Activated CD8-positive, alpha-beta T cell treated with anti-CD3 and anti-CD28 coated beads, Interleukin-2, amount 10 ng/mL, durations not matched to agents 7 days and 5 days (primary cell): ENCODE measurements around the gene TMED4. TPM values are rescaled to one million over a fixed set of nuclear protein-coding genes. Genes with fewer than 3 reads are reported as not detected.

Experiments
- ATAC-seq: fragments of 150-1000 bp; cut with Tn5 transposase; one replicate; pipeline ENCODE4 v1.10.0; 2021; ENCODE audit warnings: moderate library complexity
- CTCF ChIA-PET: fragments of 350-600 bp; sonication (Branson Sonifier 250); formaldehyde crosslinking; loops from one replicate; lab custom pipeline; 2021; ENCODE audit warnings: antibody characterized with exemption; lab: Charles Lee
- POLR2A ChIA-PET: fragments of 350-600 bp; sonication (Branson Sonifier 250); formaldehyde crosslinking; loops from one replicate; lab custom pipeline; 2021; ENCODE audit warnings: antibody characterized with exemption; lab: Charles Lee
- DNase-seq: peaks from one replicate; pipeline ENCODE4 v3.0.0-alpha.2; 2020
- H3K27ac Mint-ChIP-seq: one replicate; pipeline ENCODE4 v1.8.0; 2021; ENCODE audit warnings: mild to moderate bottlenecking, mixed read lengths
- H3K27me3 Mint-ChIP-seq: one replicate; pipeline ENCODE4 v1.8.0; 2021; ENCODE audit warnings: low read depth, mixed read lengths
- H3K36me3 Mint-ChIP-seq: one replicate; pipeline ENCODE4 v1.8.0; 2021; ENCODE audit warnings: low read depth, mixed read lengths
- H3K4me1 Mint-ChIP-seq: one replicate; pipeline ENCODE4 v1.8.0; 2021; ENCODE audit warnings: low read depth, mixed read lengths
- H3K4me3 Mint-ChIP-seq: one replicate; pipeline ENCODE4 v1.8.0; 2021; ENCODE audit warnings: mild to moderate bottlenecking, mixed read lengths
- H3K9me3 Mint-ChIP-seq: one replicate; pipeline ENCODE4 v1.8.0; 2022; ENCODE audit warnings: mixed read lengths; ENCODE audit not compliant: insufficient read depth
- total RNA-seq, 2 experiments: library from RNA; stranded (reverse); gene quantifications; one replicate each; pipeline ENCODE4 v1.2.3, GENCODE V29; 2021

TMED4 gene
- total RNA-seq, 2 experiments from 2014 or later: 63.8 to 65.9 TPM

DNA sequence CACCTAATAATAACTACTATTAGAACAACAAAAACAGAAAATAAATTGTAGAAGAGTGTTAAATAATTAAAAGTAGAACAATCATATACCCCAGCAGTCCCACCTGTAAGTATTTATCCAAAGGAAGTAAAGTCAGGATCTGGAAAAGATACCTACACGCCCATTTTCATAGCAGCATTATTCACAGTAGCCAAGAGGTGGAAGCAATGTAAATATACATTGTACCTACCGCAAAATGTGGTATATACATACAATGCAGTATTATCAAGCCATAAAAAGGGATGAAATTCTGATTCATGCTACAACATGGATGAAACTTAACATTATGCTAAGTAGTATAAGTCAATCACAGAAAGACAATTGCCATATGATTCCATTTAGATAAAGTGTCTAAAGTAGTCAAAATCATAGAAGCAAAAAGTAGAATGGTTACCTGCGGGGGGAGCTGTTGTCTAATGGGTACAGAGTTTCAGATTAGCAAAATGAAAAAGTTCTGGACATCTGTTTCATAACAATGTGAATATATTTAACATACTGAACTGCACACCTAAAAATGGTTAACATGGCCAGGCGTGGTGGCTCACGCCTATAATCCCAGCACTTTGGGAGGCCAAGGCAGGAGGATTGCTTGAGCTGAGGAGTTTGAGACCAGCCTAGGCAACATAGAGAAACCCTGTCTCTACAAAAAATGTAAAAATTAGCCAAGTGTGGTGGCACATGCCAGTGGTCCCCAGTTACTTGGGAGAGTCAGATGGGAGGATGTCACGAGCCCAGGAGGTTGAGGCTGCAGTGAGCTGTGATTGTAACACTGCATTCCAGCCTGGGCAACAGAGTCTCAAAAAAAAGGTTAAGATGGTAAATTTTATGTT, 6.0 kb upstream of the TMED4 start:
- CTCF ChIA-PET: interaction anchor here (0.7 to 1.3 kb wide), 16 partner anchors 10 to 269 kb away, joined by 3 to 7 read pairs (median 3); partner anchors contain the start of genes H2AZ2 and OGDH
- no peaks in the 10 kb centered on the region for H3K9me3 Mint-ChIP-seq
- peaks cover 8% of the 10 kb centered on the region for H3K4me1 Mint-ChIP-seq
- DNase-seq (peak; percentile 81), ATAC-seq (peak; percentile 78)
- H3K27me3 Mint-ChIP-seq: peaks cover 3% of the 10 kb centered on the region
- POLR2A ChIA-PET: no interaction called here
- H3K27ac Mint-ChIP-seq: peak overlapping the region; percentile 39
- no peaks in the 10 kb centered on the region for H3K36me3 Mint-ChIP-seq
- no peak overlapping the region for H3K4me3 Mint-ChIP-seq

- ChIA-PET POLR2A (interaction anchor here (0.6 to 3.3 kb wide), 13 partner anchors 8 to 397 kb away, joined by 3 to 31 read pairs (median 4); partner anchors contain the start of genes DDX56, H2AZ2, OGDH and PURB), CTCF (interaction anchor here (1.3 kb wide), 1 partner anchor 266 kb away, joined by 3 read pairs; no protein-coding TSS in a partner anchor)
- Mint-ChIP-seq H3K27ac (peak overlapping the region; percentile 91), H3K36me3 (peaks cover 30% of the 10 kb centered on the region), H3K9me3 (no peaks in the 10 kb centered on the region), H3K4me3 (peak overlapping the region; percentile 93), H3K4me1 (peaks cover 43% of the 10 kb centered on the region), H3K27me3 (peaks cover 3% of the 10 kb centered on the region)
- DNase-seq (no peak), ATAC-seq (no peak)
Measured at GRCh38 chr7:44583146-44583865, 1.3 kb upstream of the TMED4 start.

GRCh38 chr7:44580945-44581878, 819 bp downstream of the TMED4 start:
- Mint-ChIP-seq H3K27me3 (peaks cover 3% of the 10 kb centered on the region), H3K9me3 (no peaks in the 10 kb centered on the region), H3K4me1 (peaks cover 39% of the 10 kb centered on the region), H3K36me3 (peaks cover 36% of the 10 kb centered on the region), H3K27ac (peak overlapping the region; percentile 91), H3K4me3 (peak overlapping the region; percentile 93)
- ATAC-seq (peak; percentile 45), DNase-seq (peak; percentile 71)
- POLR2A ChIA-PET: interaction anchor here (0.6 to 3.3 kb wide), 12 partner anchors 8 to 375 kb away, joined by 3 to 31 read pairs (median 12); partner anchors contain the start of genes DDX56, H2AZ2, OGDH and PURB
- CTCF ChIA-PET: interaction anchor here (0.8 to 3.1 kb wide), 6 partner anchors 9 to 341 kb away, joined by 3 to 12 read pairs (median 4); no protein-coding TSS in a partner anchor

GRCh38 chr7:44576228-44576627, 5.8 kb downstream of the TMED4 start:
- H3K36me3 Mint-ChIP-seq: peaks cover 72% of the 10 kb centered on the region
- ChIA-PET CTCF (interaction anchor here (1.0 to 5.4 kb wide), 2 partner anchors 11 to 86 kb away, joined by 4 to 50 read pairs; partner anchors contain the start of gene NUDCD3), POLR2A (no interaction called here)

DNA sequence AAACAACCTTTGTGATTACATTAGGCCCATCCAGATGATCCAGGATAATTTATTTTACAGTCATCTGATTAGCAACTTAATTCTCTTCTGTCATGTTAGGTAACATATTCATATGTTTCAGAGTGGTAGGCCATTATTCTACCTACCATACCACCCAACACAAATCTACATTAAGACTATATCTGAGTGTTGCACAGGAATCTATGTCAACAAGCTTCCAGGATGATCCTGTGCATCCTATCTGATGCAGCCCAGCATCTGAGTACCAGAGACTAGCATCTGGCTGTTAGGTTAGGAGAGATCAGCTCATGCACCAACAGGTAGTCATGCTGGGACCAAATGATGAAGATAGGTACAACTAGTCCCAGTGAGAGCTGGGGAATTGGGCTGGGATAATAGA, 7.0 kb downstream of the TMED4 start:
- H3K36me3 Mint-ChIP-seq: peaks cover 72% of the 10 kb centered on the region
- H3K4me3 Mint-ChIP-seq: peak overlapping the region; percentile 99
- CTCF ChIA-PET: interaction anchor here (1.6 to 5.4 kb wide), 2 partner anchors 10 to 108 kb away, joined by 4 to 50 read pairs; no protein-coding TSS in a partner anchor
- H3K27ac Mint-ChIP-seq: peak overlapping the region; percentile 96
- no peaks in the 10 kb centered on the region for H3K9me3 Mint-ChIP-seq
- POLR2A ChIA-PET: interaction anchor here (0.7 to 2.0 kb wide), 3 partner anchors 223 to 524 kb away, joined by 3 to 7 read pairs (median 4); no protein-coding TSS in a partner anchor
- ATAC-seq (no peak), DNase-seq (no peak)
- H3K4me1 Mint-ChIP-seq: peaks cover 47% of the 10 kb centered on the region
- H3K27me3 Mint-ChIP-seq: no peaks in the 10 kb centered on the region

More at GRCh38 chr7:44576228-44576627, 5.8 kb downstream of the TMED4 start:
- DNase-seq (no peak), ATAC-seq (no peak)
- Mint-ChIP-seq H3K4me3 (no peak overlapping the region), H3K4me1 (peaks cover 59% of the 10 kb centered on the region), H3K27me3 (no peaks in the 10 kb centered on the region), H3K27ac (peak overlapping the region; percentile 72), H3K9me3 (no peaks in the 10 kb centered on the region)

DNA sequence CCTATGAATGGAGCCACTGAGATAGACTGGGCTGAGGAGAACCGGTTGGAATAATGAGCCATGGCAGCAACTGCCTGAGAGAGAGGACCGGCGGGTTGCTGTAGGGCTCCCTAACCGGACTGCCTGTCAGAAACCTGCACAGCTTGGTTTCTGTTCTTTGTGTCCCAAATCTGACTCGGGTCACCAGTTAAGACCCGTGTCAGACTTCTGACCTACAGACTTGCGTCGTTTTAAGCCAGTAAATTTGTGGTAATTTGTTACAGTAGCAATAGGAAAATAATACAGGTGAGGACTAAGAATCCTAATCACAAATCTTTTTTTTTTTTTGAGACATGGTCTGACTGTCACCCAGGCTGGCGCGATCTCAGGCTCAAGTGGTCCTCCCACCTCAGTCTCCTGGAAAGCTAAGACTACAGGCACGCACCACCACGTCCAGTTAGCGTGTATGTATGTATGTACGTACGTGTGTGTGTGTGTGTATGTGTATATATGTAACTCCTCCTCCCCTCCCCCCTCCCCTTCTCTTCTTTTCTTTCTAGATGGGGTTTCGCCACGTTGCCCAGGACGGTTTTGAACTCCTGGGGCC, 7.7 kb downstream of the TMED4 start:
- Mint-ChIP-seq H3K27me3 (no peaks in the 10 kb centered on the region), H3K27ac (peak overlapping the region; percentile 96), H3K4me1 (peaks cover 44% of the 10 kb centered on the region), H3K36me3 (peaks cover 72% of the 10 kb centered on the region), H3K4me3 (peak overlapping the region; percentile 99), H3K9me3 (no peaks in the 10 kb centered on the region)
- ATAC-seq: no peak
- ChIA-PET POLR2A (interaction anchor here (0.6 to 3.1 kb wide), 12 partner anchors 8 to 525 kb away, joined by 3 to 27 read pairs (median 4); partner anchors contain the start of genes OGDH, PURB and TMED4), CTCF (interaction anchor here (1.6 to 5.4 kb wide), 2 partner anchors 9 to 108 kb away, joined by 4 to 50 read pairs; no protein-coding TSS in a partner anchor)
- DNase-seq: no peak

- POLR2A ChIA-PET: interaction anchor here (0.6 to 3.1 kb wide), 16 partner anchors 8 to 506 kb away, joined by 3 to 27 read pairs (median 4); partner anchors contain the start of genes H2AZ2, OGDH, PURB and TMED4
- peak; percentile 95 for ATAC-seq
- H3K27me3 Mint-ChIP-seq: no peaks in the 10 kb centered on the region
- peaks cover 72% of the 10 kb centered on the region for H3K36me3 Mint-ChIP-seq
- H3K4me3 Mint-ChIP-seq: peak within 1 kb of the TSS; percentile 99
- peak; percentile 96 for DNase-seq
- CTCF ChIA-PET: interaction anchor here (1.6 to 5.4 kb wide), 3 partner anchors 9 to 333 kb away, joined by 4 to 50 read pairs (median 11); no protein-coding TSS in a partner anchor
- H3K4me1 Mint-ChIP-seq: peaks cover 38% of the 10 kb centered on the region
- H3K27ac Mint-ChIP-seq: peak within 1 kb of the TSS; percentile 96
- H3K9me3 Mint-ChIP-seq: no peaks in the 10 kb centered on the region
Measured at GRCh38 chr7:44573464-44574286, 8.4 kb downstream of the TMED4 start, which contains the start of gene DDX56. Gene DDX56 (minus strand): TSS chr7:44573908. CDS start chr7:44573895, 13 bp downstream.

DNA sequence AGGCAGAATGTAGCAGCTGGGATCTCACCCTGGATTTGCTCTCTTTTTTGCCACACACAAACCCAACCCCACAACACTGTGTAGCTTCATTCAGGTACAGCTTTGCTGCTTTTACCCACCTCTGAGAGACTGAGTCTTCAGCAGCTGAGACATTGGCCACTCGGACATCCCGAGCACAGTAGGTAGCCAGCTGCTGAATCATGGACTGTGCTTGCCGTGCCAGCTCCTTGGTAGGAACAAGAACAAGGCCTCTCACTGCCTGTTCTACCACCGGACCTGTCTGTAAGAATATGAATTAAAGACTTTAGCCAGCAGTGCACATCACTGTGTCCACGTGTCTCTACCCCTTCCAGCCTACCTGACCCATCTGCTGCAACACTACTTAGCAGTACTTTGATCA, 9.3 kb downstream of the TMED4 start:
- peak overlapping the region; percentile 96 for H3K27ac Mint-ChIP-seq
- DNase-seq: no peak
- H3K36me3 Mint-ChIP-seq: peaks cover 74% of the 10 kb centered on the region
- H3K9me3 Mint-ChIP-seq: no peaks in the 10 kb centered on the region
- H3K4me1 Mint-ChIP-seq: peaks cover 36% of the 10 kb centered on the region
- CTCF ChIA-PET: interaction anchor here (0.7 to 5.4 kb wide), 5 partner anchors 8 to 332 kb away, joined by 3 to 50 read pairs (median 4); no protein-coding TSS in a partner anchor
- no peak for ATAC-seq
- H3K4me3 Mint-ChIP-seq: peak overlapping the region; percentile 99
- POLR2A ChIA-PET: interaction anchor here (0.9 to 3.1 kb wide), 7 partner anchors 9 to 505 kb away, joined by 3 to 27 read pairs (median 6); partner anchors contain the start of genes H2AZ2, PURB and TMED4
- no peaks in the 10 kb centered on the region for H3K27me3 Mint-ChIP-seq

GRCh38 chr7:44569959-44570358, 12.1 kb downstream of the TMED4 start:
- CTCF ChIA-PET: interaction anchor here (1.0 to 1.9 kb wide), 2 partner anchors 9 to 35 kb away, joined by 3 to 4 read pairs; no protein-coding TSS in a partner anchor
- H3K4me3 Mint-ChIP-seq: no peak overlapping the region
- DNase-seq (no peak), ATAC-seq (no peak)
- H3K27ac Mint-ChIP-seq: no peak overlapping the region
- H3K27me3 Mint-ChIP-seq: no peaks in the 10 kb centered on the region
- no peaks in the 10 kb centered on the region for H3K9me3 Mint-ChIP-seq
- H3K36me3 Mint-ChIP-seq: peaks cover 78% of the 10 kb centered on the region
- POLR2A ChIA-PET: no interaction called here
- H3K4me1 Mint-ChIP-seq: peaks cover 30% of the 10 kb centered on the region
